ENCODE measurements around the gene MYH10.

Gene MYH10

GRCh38 chr17:8643855-8644506 lies 13.5 kb upstream of the MYH10 start:
- Histone ChIP-seq H3K36me3 (ENCODE audit: control insufficient read depth in 1 of 2, insufficient read depth in 2 of 2, low read depth in 1 of 2, low read length in 2 of 2) (no peaks in the 10 kb centered on the region), H3K9me3 (ENCODE audit: control insufficient read depth, low read length) (peaks cover 4% of the 10 kb centered on the region), H3K4me2 (ENCODE audit: low read length, poor library complexity, severe bottlenecking) (no peak overlapping the region), H4K91ac (ENCODE audit: low read length) (no peak overlapping the region), H2BK5ac (ENCODE audit: low read depth, low read length, poor library complexity, severe bottlenecking) (no peak overlapping the region), H3K27me3 (ENCODE audit: control insufficient read depth in 1 of 2, insufficient read depth in 1 of 2, low read length in 2 of 2) (peaks cover 18 to 22% of the 10 kb centered on the region in 2 experiments), H3K14ac (ENCODE audit: low read length in 2 of 2) (no peak overlapping the region), H3K23ac (ENCODE audit: low read length in 2 of 2) (no peak overlapping the region), H2BK15ac (ENCODE audit: low read depth, poor library complexity, severe bottlenecking) (no peak overlapping the region), H4K8ac (ENCODE audit: low read length) (no peak overlapping the region), H3K18ac (ENCODE audit: low read depth in 1 of 2, low read length in 2 of 2) (no peak overlapping the region), H2AK5ac (ENCODE audit: low read length, severe bottlenecking) (no peak overlapping the region), H2AFZ (ENCODE audit: low read depth, low read length) (no peak overlapping the region), H3K4me1 (ENCODE audit: control insufficient read depth, insufficient read depth, low read depth, low read length) (peaks cover 4% of the 10 kb centered on the region), H2BK120ac (ENCODE audit: low read depth, low read length) (no peak overlapping the region), H2BK12ac (ENCODE audit: low read length in 2 of 2) (no peak overlapping the region), H3K4ac (ENCODE audit: low read depth in 1 of 2, low read length in 2 of 2) (no peak overlapping the region), H3K9ac (ENCODE audit: low read length) (no peak overlapping the region), H3K27ac (ENCODE audit: low read length, poor library complexity, severe bottlenecking) (no peak overlapping the region), H3K4me3 (ENCODE audit: insufficient read depth in 1 of 2, low read depth in 1 of 2, low read length in 2 of 2) (no peak overlapping the region), H3K79me1 (replicated peaks; ENCODE audit: low read length, poor library complexity, severe bottlenecking) (no peaks in the 10 kb centered on the region)
- no peak for DNase-seq
- WGBS: 71% methylated on average over 11 of the region's 11 CpGs

- Histone ChIP-seq H3K36me3 (ENCODE audit: control insufficient read depth in 1 of 2, insufficient read depth in 2 of 2, low read depth in 1 of 2, low read length in 2 of 2) (no peaks in the 10 kb centered on the region), H3K79me1 (replicated peaks; ENCODE audit: low read length, poor library complexity, severe bottlenecking) (no peaks in the 10 kb centered on the region), H2BK5ac (ENCODE audit: low read depth, low read length, poor library complexity, severe bottlenecking) (no peak overlapping the region), H2BK15ac (ENCODE audit: low read depth, poor library complexity, severe bottlenecking) (no peak overlapping the region), H2AFZ (ENCODE audit: low read depth, low read length) (no peak overlapping the region), H3K18ac (ENCODE audit: low read depth in 1 of 2, low read length in 2 of 2) (no peak overlapping the region), H3K9me3 (ENCODE audit: control insufficient read depth, low read length) (peaks cover 4% of the 10 kb centered on the region), H3K27ac (ENCODE audit: low read length, poor library complexity, severe bottlenecking) (no peak overlapping the region), H3K9ac (ENCODE audit: low read length) (no peak overlapping the region), H2AK5ac (ENCODE audit: low read length, severe bottlenecking) (no peak overlapping the region), H3K4me3 (ENCODE audit: insufficient read depth in 1 of 2, low read depth in 1 of 2, low read length in 2 of 2) (no peak overlapping the region), H3K23ac (ENCODE audit: low read length in 2 of 2) (no peak overlapping the region), H2BK12ac (ENCODE audit: low read length in 2 of 2) (no peak overlapping the region), H3K4me1 (ENCODE audit: control insufficient read depth, insufficient read depth, low read depth, low read length) (no peaks in the 10 kb centered on the region), H3K14ac (ENCODE audit: low read length in 2 of 2) (no peak overlapping the region), H4K91ac (ENCODE audit: low read length) (no peak overlapping the region), H3K4ac (ENCODE audit: low read depth in 1 of 2, low read length in 2 of 2) (no peak overlapping the region), H4K8ac (ENCODE audit: low read length) (no peak overlapping the region), H3K4me2 (ENCODE audit: low read length, poor library complexity, severe bottlenecking) (no peak overlapping the region), H3K27me3 (ENCODE audit: control insufficient read depth in 1 of 2, insufficient read depth in 1 of 2, low read length in 2 of 2) (peaks cover 18 to 34% of the 10 kb centered on the region in 2 experiments), H2BK120ac (ENCODE audit: low read depth, low read length) (no peak overlapping the region)
- no peak for DNase-seq
- 67% methylated on average over 1 of the region's 1 CpG for WGBS
Observed at GRCh38 chr17:8639709-8640108, 9.2 kb upstream of the MYH10 start.

- Histone ChIP-seq H3K9ac (ENCODE audit: low read length) (no peak overlapping the region), H3K23ac (ENCODE audit: low read length in 2 of 2) (no peak overlapping the region), H2BK12ac (ENCODE audit: low read length in 2 of 2) (no peak overlapping the region), H3K36me3 (ENCODE audit: control insufficient read depth in 1 of 2, insufficient read depth in 2 of 2, low read depth in 1 of 2, low read length in 2 of 2) (peaks cover 0 to 2% of the 10 kb centered on the region in 2 experiments), H2BK5ac (ENCODE audit: low read depth, low read length, poor library complexity, severe bottlenecking) (no peak overlapping the region), H3K4me3 (ENCODE audit: insufficient read depth in 1 of 2, low read depth in 1 of 2, low read length in 2 of 2) (no peak overlapping the region), H3K4ac (ENCODE audit: low read depth in 1 of 2, low read length in 2 of 2) (no peak overlapping the region), H3K27ac (ENCODE audit: low read length, poor library complexity, severe bottlenecking) (no peak overlapping the region), H3K18ac (ENCODE audit: low read depth in 1 of 2, low read length in 2 of 2) (no peak overlapping the region), H2AFZ (ENCODE audit: low read depth, low read length) (no peak overlapping the region), H4K8ac (ENCODE audit: low read length) (no peak overlapping the region), H2AK5ac (ENCODE audit: low read length, severe bottlenecking) (no peak overlapping the region), H4K91ac (ENCODE audit: low read length) (no peak overlapping the region), H3K14ac (ENCODE audit: low read length in 2 of 2) (no peak overlapping the region), H3K9me3 (ENCODE audit: control insufficient read depth, low read length) (no peaks in the 10 kb centered on the region), H3K79me1 (replicated peaks; ENCODE audit: low read length, poor library complexity, severe bottlenecking) (no peaks in the 10 kb centered on the region), H2BK15ac (ENCODE audit: low read depth, poor library complexity, severe bottlenecking) (no peak overlapping the region), H3K4me1 (ENCODE audit: control insufficient read depth, insufficient read depth, low read depth, low read length) (peaks cover 4% of the 10 kb centered on the region), H2BK120ac (ENCODE audit: low read depth, low read length) (peak overlapping the region; percentile 34), H3K4me2 (ENCODE audit: low read length, poor library complexity, severe bottlenecking) (no peak overlapping the region), H3K27me3 (ENCODE audit: control insufficient read depth in 1 of 2, insufficient read depth in 1 of 2, low read length in 2 of 2) (peaks cover 0 to 6% of the 10 kb centered on the region in 2 experiments)
- 36% methylated on average over 2 of the region's 3 CpGs for WGBS
- no peak for DNase-seq
Observed at GRCh38 chr17:8632061-8632460, 1.5 kb upstream of the MYH10 start.

GRCh38 chr17:8631554-8631877 lies 991 bp upstream of the MYH10 start:
- Histone ChIP-seq H3K4ac (ENCODE audit: low read depth in 1 of 2, low read length in 2 of 2) (no peak overlapping the region), H3K23ac (ENCODE audit: low read length in 2 of 2) (no peak overlapping the region), H3K36me3 (ENCODE audit: control insufficient read depth in 1 of 2, insufficient read depth in 2 of 2, low read depth in 1 of 2, low read length in 2 of 2) (peaks cover 0 to 2% of the 10 kb centered on the region in 2 experiments), H3K27me3 (ENCODE audit: control insufficient read depth in 1 of 2, insufficient read depth in 1 of 2, low read length in 2 of 2) (peaks cover 0 to 3% of the 10 kb centered on the region in 2 experiments), H3K14ac (ENCODE audit: low read length in 2 of 2) (no peak overlapping the region), H2BK120ac (ENCODE audit: low read depth, low read length) (no peak overlapping the region), H3K27ac (ENCODE audit: low read length, poor library complexity, severe bottlenecking) (peak overlapping the region; percentile 52), H2BK5ac (ENCODE audit: low read depth, low read length, poor library complexity, severe bottlenecking) (peak overlapping the region; percentile 46), H3K4me2 (ENCODE audit: low read length, poor library complexity, severe bottlenecking) (peak overlapping the region; percentile 93), H3K9me3 (ENCODE audit: control insufficient read depth, low read length) (no peaks in the 10 kb centered on the region), H2BK12ac (ENCODE audit: low read length in 2 of 2) (no peak overlapping the region), H2AK5ac (ENCODE audit: low read length, severe bottlenecking) (no peak overlapping the region), H2BK15ac (ENCODE audit: low read depth, poor library complexity, severe bottlenecking) (no peak overlapping the region), H4K8ac (ENCODE audit: low read length) (peak overlapping the region; percentile 82), H4K91ac (ENCODE audit: low read length) (no peak overlapping the region), H3K9ac (ENCODE audit: low read length) (peak overlapping the region; percentile 92), H3K18ac (ENCODE audit: low read depth in 1 of 2, low read length in 2 of 2) (peak overlapping the region in 1 of 2 experiments; percentile 77), H3K79me1 (replicated peaks; ENCODE audit: low read length, poor library complexity, severe bottlenecking) (no peaks in the 10 kb centered on the region), H3K4me1 (ENCODE audit: control insufficient read depth, insufficient read depth, low read depth, low read length) (peaks cover 4% of the 10 kb centered on the region), H3K4me3 (ENCODE audit: insufficient read depth in 1 of 2, low read depth in 1 of 2, low read length in 2 of 2) (peak overlapping the region; percentile 91 to 94), H2AFZ (ENCODE audit: low read depth, low read length) (peak overlapping the region; percentile 90)
- peak; percentile 26 for DNase-seq
- WGBS: 1% methylated on average over 6 of the region's 13 CpGs
